Endothelial cell of umbilical vein (primary cell): ENCODE data around the gene PEDS1. TPM values are rescaled to one million over a fixed set of nuclear protein-coding genes. Genes with fewer than 3 reads are reported as not detected.

Experiments
- BruUV-seq: library from RNA; stranded (reverse); fragments of 400-500 nt; replicated peaks from 2 replicates; lab custom pipeline; 2021; lab: Mats Ljungman, UMichigan
- CTCF ChIA-PET: fragments of 300-600, 350-600 bp; sonication (Branson Sonifier 250); formaldehyde crosslinking; loops from one replicate; lab custom pipeline; 2021; ENCODE audit warnings: antibody characterized with exemption, inconsistent platforms; lab: Charles Lee
- POLR2A ChIA-PET: fragments of 300-600, 350-600 bp; sonication (Branson Sonifier 250); formaldehyde crosslinking; loops from one replicate; lab custom pipeline; 2021; ENCODE audit warnings: antibody characterized with exemption, inconsistent platforms; lab: Charles Lee
- DNase-seq: peaks from one replicate; pipeline ENCODE4 v3.0.0-alpha.2; 2011; ENCODE audit warnings: low read depth, low spot score
- FAIRE-seq: peaks from 2 replicates; lab custom pipeline; 2011; peaks lifted over from hg19 to GRCh38; lab: Jason Lieb, UNC
- H2AFZ ChIP-seq: 2 replicates; pipeline ENCODE4 v1.6.0; 2012; ENCODE audit warnings: low read depth, low read length, control low read depth, inconsistent platforms
- H3K27ac ChIP-seq: 2 replicates; pipeline ENCODE4 v1.5.1; 2011; ENCODE audit warnings: low read depth, mild to moderate bottlenecking, control low read depth, low read length, moderate library complexity; ENCODE audit not compliant: insufficient read depth
- H3K27me3 ChIP-seq, 2 experiments: 2 replicates each; pipeline versions ENCODE4 v1.6.0 to v1.6.1; 2011; ENCODE audit warnings: low read length in 2 of 2, mixed read lengths in 1 of 2; ENCODE audit not compliant: control insufficient read depth in 2 of 2, insufficient read depth in 2 of 2
- H3K36me3 ChIP-seq, 2 experiments: 2 replicates in 1 of 2; 3 replicates in 1 of 2; pipeline ENCODE4 v1.5.1; 2011; ENCODE audit warnings: low read length in 2 of 2, mild to moderate bottlenecking in 1 of 2, moderate library complexity in 1 of 2; ENCODE audit not compliant: control insufficient read depth in 2 of 2, insufficient read depth in 2 of 2; ENCODE audit errors: extremely low read depth in 1 of 2
- H3K4me1 ChIP-seq: 3 replicates; pipeline ENCODE4 v1.5.1; 2011; ENCODE audit warnings: mild to moderate bottlenecking, low read length; ENCODE audit not compliant: control insufficient read depth, insufficient read depth; ENCODE audit errors: extremely low read depth
- H3K4me2 ChIP-seq: 2 replicates; pipeline ENCODE4 v1.6.1; 2011; ENCODE audit warnings: low read length, control low read depth, mixed read lengths; ENCODE audit not compliant: insufficient read depth
- H3K4me3 ChIP-seq, 3 experiments: fragments of 200-600 bp in 1 of 3; sonication (generic), shearing (Covaris generic) in 1 of 3; replicated peaks in 1 of 3; 2 replicates each; pipeline ENCODE4 v1.5.1; 2011 to 2016; ENCODE audit warnings: control low read depth in 3 of 3, low read length in 3 of 3, mild to moderate bottlenecking in 2 of 3, inconsistent platforms in 1 of 3, low read depth in 1 of 3, moderate library complexity in 1 of 3; ENCODE audit not compliant: insufficient read depth in 1 of 3
- H3K79me2 ChIP-seq: 2 replicates; pipeline ENCODE4 v1.6.0; 2012; ENCODE audit warnings: low read length, inconsistent platforms; ENCODE audit not compliant: control insufficient read depth, insufficient read depth
- H3K9ac ChIP-seq: replicated peaks from 2 replicates; pipeline ENCODE3; 2011; ENCODE audit warnings: low read length, control low read depth; ENCODE audit not compliant: insufficient read depth; ENCODE audit errors: extremely low read depth
- H3K9me1 ChIP-seq: replicated peaks from 3 replicates; pipeline ENCODE4 v1.6.0; 2011; ENCODE audit warnings: mild to moderate bottlenecking, low read length; ENCODE audit not compliant: control insufficient read depth, insufficient read depth; ENCODE audit errors: extremely low read depth
- H3K9me3 ChIP-seq: replicated peaks from 2 replicates; pipeline ENCODE4 v1.5.1; 2012; ENCODE audit warnings: low read length, inconsistent platforms; ENCODE audit not compliant: control insufficient read depth, insufficient read depth
- H4K20me1 ChIP-seq: replicated peaks from 2 replicates; pipeline ENCODE3; 2011; ENCODE audit warnings: mild to moderate bottlenecking, low read length; ENCODE audit not compliant: control insufficient read depth, insufficient read depth; ENCODE audit errors: extremely low read depth
- EZH2 ChIP-seq: IDR thresholded peaks from 2 replicates; pipeline ENCODE4 v1.6.1; 2012; ENCODE audit warnings: borderline replicate concordance, low read depth, mild to moderate bottlenecking, moderate library complexity, low read length, inconsistent platforms; ENCODE audit not compliant: severe bottlenecking
- FOS ChIP-seq: IDR thresholded peaks from 2 replicates; pipeline ENCODE4 v1.6.1; 2011; ENCODE audit warnings: mild to moderate bottlenecking, low read length, moderate library complexity, borderline replicate concordance; ENCODE audit not compliant: insufficient read depth
- GATA2 ChIP-seq: IDR thresholded peaks from 2 replicates; pipeline ENCODE4 v1.7.0; 2011; ENCODE audit warnings: low read depth, mild to moderate bottlenecking, moderate library complexity, mixed read lengths, low read length; ENCODE audit not compliant: insufficient read length, insufficient read depth
- JUN ChIP-seq: IDR thresholded peaks from 2 replicates; pipeline ENCODE4 v1.6.1; 2011; ENCODE audit warnings: borderline replicate concordance, low read depth; ENCODE audit not compliant: insufficient read length, insufficient read depth
- MYC ChIP-seq: IDR thresholded peaks from one replicate; pipeline ENCODE4 v1.6.1; 2011; ENCODE audit warnings: mild to moderate bottlenecking, low read depth, low read length
- POLR2A ChIP-seq: IDR thresholded peaks from 2 replicates; pipeline ENCODE4 v1.6.1; 2012; ENCODE audit warnings: low read depth, mild to moderate bottlenecking, control low read depth, low read length
- POLR2AphosphoS5 ChIP-seq: IDR thresholded peaks from 2 replicates; pipeline ENCODE4 v1.6.1; 2012; ENCODE audit warnings: low read depth, mild to moderate bottlenecking, control low read depth, low read length, moderate library complexity; ENCODE audit not compliant: insufficient read depth
- dilution Hi-C: fragments of 300-500 bp; cut with MboI; formaldehyde crosslinking; loops from one replicate; pipeline ENCODE4 v1.15.0; 2019; ENCODE audit warnings: low sequenced_read_pairs; ENCODE audit not compliant: extremely low pct_ligation_motif_present
- intact Hi-C: fragments of 100-400 bp; cut with micrococcal nuclease; formaldehyde crosslinking; loops from one replicate; pipeline ENCODE4 v1.10.0; 2022
- polyA plus RNA-seq, 4 experiments: library from polyadenylated mRNA; depleted of rRNA in 3 of 4; stranded (reverse) in 3 of 4; unstranded in 1 of 4; fragments of >200 nt; gene quantifications; 2 replicates each; pipeline versions ENCODE4 v1.2.1 to v1.2.3, GENCODE V29; 2011 to 2012; ENCODE audit warnings: missing spikeins in 1 of 4
- total RNA-seq: library from RNA; stranded (reverse); gene quantifications from 2 replicates; pipeline ENCODE4 v1.2.3, GENCODE V29; 2021
- TF ChIP-seq, protein P1 (sequence below), 2 donors: IDR thresholded peaks; 1 replicate in 1 of 2; 2 replicates in 1 of 2; pipeline ENCODE4 v1.5.1; 2011; ENCODE audit warnings: low read length in 2 of 2, mild to moderate bottlenecking in 2 of 2, moderate library complexity in 2 of 2, control low read depth in 1 of 2, inconsistent platforms in 1 of 2, low read depth in 1 of 2; ENCODE audit not compliant: insufficient read depth in 1 of 2; ENCODE audit errors: extremely low read depth in 1 of 2
- TF ChIP-seq, protein P2 (sequence below): IDR thresholded peaks from 2 replicates; pipeline ENCODE4 v1.6.1; 2011; ENCODE audit not compliant: insufficient read depth, insufficient read length

PEDS1 gene
- total and polyA plus RNA-seq, 2 donors (not counting 3 experiments of a cell fraction or from before 2014, with no cell fraction given): 62.7 to 131 TPM

DNA sequence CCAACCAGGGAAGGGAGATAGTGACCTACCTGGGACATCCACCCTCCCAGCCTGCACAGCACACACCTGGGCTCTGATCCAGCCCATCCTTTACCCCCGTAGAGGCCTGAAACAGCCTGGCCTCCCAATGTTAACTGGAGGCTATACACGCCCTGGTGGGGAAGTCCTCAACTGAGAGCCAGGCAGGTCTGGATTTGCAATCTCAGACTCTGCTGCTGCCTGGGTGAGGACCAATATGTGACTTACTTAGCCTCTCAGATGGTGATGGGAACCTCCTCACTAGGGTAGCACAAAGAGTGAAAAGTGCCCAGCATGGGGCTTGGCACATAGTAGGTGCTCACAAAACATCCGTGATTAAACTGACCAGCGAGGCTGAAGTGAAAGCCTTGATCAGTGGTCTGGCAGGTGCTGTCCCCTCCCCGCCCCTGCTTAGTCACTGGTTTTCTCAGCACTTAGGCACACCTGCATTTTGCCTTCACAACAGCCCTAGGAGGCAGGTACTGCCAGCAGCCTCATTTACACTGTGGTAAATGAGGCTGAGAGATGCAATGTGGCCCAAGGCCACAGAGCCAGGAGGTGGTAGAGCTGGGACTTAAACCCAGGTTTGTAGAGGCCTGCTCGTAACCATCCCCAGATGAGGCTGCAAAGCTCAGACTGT lies 12.4 kb downstream of the PEDS1 start:
- H4K20me1 ChIP-seq: no peaks in the 10 kb centered on the region

More for the DNA sequence above, 12.4 kb downstream of the PEDS1 start:
- H3K27me3 ChIP-seq: no peaks in the 10 kb centered on the region
- dilution Hi-C loops: no loop called here
- H3K9me3 ChIP-seq: no peaks in the 10 kb centered on the region
- H3K4me2 ChIP-seq: no peak overlapping the region
- H3K9ac ChIP-seq: no peak overlapping the region
- peak overlapping the region; percentile 82 for H3K27ac ChIP-seq
- DNase-seq (no peak), FAIRE-seq (no peak)
- no TSS peak for BruUV-seq
- no peaks in the 10 kb centered on the region for H3K9me1 ChIP-seq
- H3K4me1 ChIP-seq: peaks cover 55% of the 10 kb centered on the region
- ChIA-PET CTCF (interaction anchor here (1.3 to 2.2 kb wide), 8 partner anchors 11 to 162 kb away, joined by 5 to 10 read pairs (median 9); no protein-coding TSS in a partner anchor), POLR2A (interaction anchor here (0.9 to 1.1 kb wide), 2 partner anchors 10 to 25 kb away, joined by 3 to 4 read pairs; no protein-coding TSS in a partner anchor)
- intact Hi-C loops: loop anchor here (1.0 kb wide), 1 partner anchor 28 kb away; no protein-coding TSS in a partner anchor
- H3K36me3 ChIP-seq: peaks cover 26 to 28% of the 10 kb centered on the region in 2 experiments
- peaks cover 88% of the 10 kb centered on the region for H3K79me2 ChIP-seq
- no peak overlapping the region for H3K4me3 ChIP-seq
- no peak for TF ChIP-seq GATA2
- no peak for TF ChIP-seq MYC
- TF ChIP-seq EZH2: no peak
- TF ChIP-seq, protein P1, sequence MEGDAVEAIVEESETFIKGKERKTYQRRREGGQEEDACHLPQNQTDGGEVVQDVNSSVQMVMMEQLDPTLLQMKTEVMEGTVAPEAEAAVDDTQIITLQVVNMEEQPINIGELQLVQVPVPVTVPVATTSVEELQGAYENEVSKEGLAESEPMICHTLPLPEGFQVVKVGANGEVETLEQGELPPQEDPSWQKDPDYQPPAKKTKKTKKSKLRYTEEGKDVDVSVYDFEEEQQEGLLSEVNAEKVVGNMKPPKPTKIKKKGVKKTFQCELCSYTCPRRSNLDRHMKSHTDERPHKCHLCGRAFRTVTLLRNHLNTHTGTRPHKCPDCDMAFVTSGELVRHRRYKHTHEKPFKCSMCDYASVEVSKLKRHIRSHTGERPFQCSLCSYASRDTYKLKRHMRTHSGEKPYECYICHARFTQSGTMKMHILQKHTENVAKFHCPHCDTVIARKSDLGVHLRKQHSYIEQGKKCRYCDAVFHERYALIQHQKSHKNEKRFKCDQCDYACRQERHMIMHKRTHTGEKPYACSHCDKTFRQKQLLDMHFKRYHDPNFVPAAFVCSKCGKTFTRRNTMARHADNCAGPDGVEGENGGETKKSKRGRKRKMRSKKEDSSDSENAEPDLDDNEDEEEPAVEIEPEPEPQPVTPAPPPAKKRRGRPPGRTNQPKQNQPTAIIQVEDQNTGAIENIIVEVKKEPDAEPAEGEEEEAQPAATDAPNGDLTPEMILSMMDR (IDR thresholded peaks at IDR 0.05; ENCODE audit: extremely low read depth in 1 of 2, insufficient read depth in 1 of 2, low read depth in 1 of 2, low read length in 2 of 2): no peak
- no peak for TF ChIP-seq POLR2A
- no peak for TF ChIP-seq POLR2AphosphoS5
- TF ChIP-seq, protein P2, sequence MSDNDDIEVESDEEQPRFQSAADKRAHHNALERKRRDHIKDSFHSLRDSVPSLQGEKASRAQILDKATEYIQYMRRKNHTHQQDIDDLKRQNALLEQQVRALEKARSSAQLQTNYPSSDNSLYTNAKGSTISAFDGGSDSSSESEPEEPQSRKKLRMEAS: no peak
- TF ChIP-seq JUN: no peak
- no peak for TF ChIP-seq FOS
- no peak overlapping the region for H2AFZ ChIP-seq
